ENCODE data around the gene ST8SIA6.
"Not testable (repeated sequence)": the region's sequence is repeated elsewhere in the genome, so short reads cannot be mapped to it uniquely, and the experiment has no call there.

Gene ST8SIA6

DNA sequence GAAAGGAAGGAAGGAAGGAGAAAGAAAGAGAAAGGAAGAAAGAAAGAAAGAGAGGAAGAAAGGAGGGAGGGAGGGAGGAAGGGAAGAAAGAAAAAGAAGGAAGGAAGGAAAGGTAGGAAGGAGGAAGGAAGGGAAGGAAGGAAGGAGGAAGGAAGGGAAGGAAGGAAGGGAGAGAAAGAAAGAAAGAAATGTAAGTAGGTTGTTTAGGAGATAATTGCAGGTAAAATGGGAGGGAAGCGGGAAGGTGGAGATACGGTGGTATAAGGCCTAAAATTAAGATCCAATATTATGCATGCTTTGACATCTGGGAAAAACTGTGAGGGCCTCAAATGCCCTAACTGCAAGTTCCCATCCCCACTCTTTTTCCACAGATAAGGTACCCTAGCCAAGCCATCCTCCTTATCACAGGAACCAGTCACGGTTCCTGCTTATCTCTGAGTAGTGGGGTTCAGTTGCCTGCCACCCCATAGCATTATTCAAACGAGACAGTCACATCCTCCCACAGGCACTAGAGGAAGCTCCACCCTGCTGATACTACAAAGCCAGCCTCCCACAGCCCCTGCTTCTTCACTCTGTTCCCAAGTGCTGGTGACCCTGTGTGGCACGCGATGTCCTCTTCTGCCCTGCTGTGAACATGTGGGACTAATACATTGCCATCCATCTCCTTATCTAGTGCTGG lies 28.7 kb downstream of the ST8SIA6 start:
- DNase-seq, result peak; percentile 58

DNA sequence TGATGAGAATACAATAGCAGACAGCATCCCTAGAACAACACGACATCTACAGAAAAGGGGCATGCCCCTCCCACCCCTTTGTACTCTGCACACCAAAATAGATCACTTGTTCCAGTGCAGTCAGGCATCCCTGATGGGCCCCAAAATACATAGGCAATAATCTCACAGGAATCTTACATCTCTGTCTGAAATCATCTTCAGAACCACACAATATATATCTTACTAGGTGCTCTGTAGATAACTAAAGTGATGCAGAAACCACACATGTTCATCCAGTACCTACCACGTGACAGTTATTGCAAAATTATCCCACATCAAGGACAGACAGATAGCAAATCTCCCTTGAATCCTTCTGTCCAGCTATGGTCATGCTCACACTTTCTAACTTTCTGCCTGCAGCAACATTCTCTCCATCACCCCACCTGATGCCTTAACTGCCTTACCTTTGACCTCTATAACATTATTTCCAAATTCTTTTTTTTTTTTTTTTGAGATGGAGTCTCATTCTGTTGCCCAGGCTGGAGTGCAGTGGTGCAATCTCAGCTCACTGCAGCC lies 30.7 kb downstream of the ST8SIA6 start:
- no peak for DNase-seq

DNA sequence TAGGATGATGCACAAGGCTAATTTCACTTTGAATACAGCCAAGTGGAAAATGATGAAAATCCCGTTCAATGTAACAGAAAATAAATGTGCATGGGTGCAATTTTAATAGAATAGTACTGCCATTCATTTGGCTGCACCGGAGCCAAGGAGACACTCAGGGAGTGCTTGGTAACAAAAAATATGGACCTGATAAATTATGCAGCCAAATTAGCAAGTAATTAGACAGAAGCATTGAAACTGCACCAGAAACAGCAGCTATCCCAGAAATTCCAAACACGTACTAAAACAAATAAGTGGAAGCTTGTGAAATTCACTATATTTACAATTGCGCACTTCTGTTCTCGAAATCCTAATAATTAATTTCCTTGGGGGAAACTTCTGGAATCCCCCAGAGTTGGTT lies 31.5 kb downstream of the ST8SIA6 start:
- no peak for DNase-seq

- DNase-seq, result no peak
Measured at GRCh38 chr10:17418249-17418648, 36.1 kb downstream of the ST8SIA6 start.

DNA sequence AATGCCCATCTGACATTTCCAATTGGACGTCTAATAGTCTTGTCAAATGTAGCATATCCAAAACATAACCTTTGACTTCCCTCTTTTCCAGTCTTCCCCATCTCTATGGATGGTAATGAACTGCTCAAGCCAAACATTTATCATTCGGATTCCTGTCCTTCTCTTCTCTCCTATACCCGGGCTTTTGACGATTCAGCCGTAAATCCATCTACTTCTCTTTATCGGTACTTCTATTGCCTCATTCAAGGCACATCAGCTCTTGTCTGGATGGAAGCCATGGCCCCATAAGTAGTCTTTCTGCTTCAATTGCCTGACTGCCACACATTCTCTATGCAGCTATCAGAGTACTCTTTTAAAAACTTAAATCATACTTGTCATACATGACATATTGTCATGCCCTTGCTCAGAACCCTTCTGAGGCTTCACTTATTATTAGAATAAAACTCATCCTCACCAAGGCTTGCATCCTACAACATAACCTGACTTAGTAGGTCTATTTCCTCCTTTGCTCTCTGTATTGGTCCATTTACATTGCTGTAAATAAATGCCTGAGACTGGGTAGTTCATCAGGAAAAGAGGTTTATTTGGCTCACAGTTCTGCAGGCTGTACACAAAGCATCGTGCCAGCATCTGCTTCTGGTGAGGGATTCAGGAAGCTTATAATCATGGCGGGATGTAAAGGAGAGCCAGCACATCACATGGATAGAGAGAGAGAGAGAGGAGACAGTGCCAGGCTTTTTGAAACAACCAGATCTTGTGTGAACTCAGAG lies 37.8 kb downstream of the ST8SIA6 start:
- no peak for DNase-seq

DNA sequence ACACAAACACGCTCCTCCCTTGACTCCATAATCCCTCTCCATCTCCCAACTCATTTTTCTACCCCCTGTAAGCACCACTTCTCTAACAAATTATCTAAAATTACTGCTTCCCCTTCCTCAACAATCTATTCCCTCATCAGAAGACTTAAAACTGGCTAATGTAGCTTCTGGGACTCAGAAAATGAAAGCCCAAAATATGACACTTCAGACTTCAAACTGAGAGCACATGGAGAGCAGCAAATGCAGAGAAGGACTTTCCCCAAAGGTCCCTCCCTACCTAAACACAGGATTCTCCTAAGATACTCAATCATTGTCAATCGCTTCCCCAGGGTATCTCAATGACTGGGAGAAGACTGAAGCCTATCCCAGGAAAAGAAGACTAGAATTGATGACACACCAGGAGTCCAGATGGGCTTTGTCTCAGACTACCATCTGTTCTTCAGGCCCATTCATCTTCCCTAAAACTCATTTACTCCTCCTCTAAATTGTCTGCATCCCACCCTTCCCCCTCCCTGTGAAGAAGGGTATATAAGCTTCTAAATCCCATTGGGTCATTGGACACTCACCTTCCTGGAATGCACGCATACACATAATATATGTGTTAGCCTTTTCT lies 39.2 kb downstream of the ST8SIA6 start:
- DNase-seq, result no peak

DNA sequence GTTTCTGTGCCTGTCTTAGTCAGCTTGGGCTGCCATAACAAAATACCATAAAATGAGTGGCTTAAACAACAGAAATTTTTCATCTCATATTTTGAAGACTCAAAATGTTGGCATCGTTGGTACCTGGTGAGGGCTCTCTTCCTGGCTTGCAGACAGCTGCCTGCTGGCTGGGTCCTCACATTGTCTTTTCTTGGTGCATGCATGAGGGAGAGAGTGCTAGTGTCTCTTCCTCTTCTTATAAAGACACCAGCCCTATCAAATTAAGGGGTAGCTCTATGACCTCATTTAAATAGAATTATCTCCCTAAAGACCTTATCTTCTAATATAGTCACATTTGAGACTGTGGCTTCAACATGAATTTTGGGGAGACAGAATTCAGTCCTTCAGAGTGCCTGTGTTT lies 39.9 kb downstream of the ST8SIA6 start:
- no peak for DNase-seq

GRCh38 chr10:17413876-17414275 lies 40.5 kb downstream of the ST8SIA6 start:
- no peak for DNase-seq

- DNase-seq, result no peak
Measured at GRCh38 chr10:17412323-17412722, 42.1 kb downstream of the ST8SIA6 start.

DNA sequence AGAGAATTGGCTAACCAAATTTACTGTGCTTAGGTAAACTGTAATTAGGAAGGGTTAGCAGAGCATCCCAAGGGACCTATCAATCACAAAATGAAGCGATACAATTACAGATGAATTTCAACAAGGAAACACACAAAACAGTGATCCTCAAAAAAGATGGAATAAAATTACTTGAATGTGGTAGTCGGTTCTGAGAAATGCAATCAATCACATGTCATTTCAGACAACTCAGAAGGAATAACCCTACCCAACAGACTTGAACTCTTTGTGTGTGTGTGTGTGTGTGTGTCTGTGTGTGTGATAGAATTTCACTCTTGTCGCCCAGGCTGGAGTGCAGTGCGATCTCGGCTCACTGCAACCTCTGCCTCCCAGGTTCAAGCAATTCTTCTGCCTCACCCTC lies 43.5 kb downstream of the ST8SIA6 start:
- DNase-seq, result no peak

- peak; percentile 42 for DNase-seq
Measured at GRCh38 chr10:17409170-17409733, 45.1 kb downstream of the ST8SIA6 start.

DNA sequence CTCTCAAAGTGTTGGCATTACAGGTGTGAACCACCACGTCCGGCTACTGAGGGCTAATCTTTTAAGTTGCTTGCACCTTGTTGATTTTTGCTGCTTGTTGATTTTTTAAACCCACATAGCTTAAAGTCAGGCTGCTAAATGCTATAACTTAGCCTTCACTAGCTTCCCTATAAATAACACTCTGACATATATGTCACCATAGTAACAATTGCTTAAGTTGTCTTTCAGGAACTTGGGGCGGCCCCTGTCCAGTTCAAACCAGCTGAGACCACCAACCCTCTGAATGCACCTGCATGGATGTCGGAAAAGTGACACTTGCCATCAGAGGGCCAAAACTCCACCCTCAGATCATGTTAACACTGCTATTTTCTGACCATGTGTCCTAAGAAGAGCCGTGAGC lies 47.3 kb downstream of the ST8SIA6 start:
- no peak for DNase-seq

GRCh38 chr10:17406036-17406834 lies 48.2 kb downstream of the ST8SIA6 start:
- no peak for DNase-seq

DNA sequence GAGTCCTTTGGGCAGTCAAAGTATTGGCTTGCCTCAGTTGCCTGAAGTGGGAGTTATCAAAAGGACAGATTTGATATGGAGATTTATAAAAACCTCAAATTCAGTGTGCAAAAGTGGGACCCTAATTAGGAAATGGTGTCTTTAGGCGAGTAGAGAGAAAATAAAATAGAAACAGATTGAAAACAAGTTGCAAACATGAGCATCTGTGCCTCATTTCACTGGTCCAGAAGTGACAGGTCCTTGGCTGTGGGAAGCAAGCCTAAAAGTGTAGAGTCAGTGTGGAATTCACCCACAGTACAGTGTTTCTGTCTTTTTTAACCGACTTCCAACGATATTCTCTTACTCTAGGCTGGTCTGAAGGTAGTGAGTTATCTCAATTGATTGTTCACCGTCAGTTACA lies 51.2 kb downstream of the ST8SIA6 start:
- no peak for DNase-seq

DNA sequence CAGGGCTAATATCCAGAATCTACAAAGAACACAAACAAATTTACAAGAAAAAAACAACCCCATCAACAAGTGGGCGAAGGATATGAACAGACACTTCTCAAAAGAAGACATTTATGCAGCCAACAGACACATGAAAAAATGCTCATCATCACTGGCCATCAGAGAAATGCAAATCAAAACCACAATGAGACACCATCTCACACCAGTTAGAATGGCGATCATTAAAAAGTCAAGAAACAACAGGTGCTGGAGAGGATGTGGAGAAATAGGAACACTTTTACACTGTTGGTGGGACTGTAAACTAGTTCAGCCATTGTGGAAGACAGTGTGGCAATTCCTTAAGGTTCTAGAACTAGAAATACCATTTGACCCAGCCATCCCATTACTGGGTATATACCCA lies 52.4 kb downstream of the ST8SIA6 start:
- not testable (repeated sequence) for DNase-seq

GRCh38 chr10:17396004-17396403 lies 58.4 kb downstream of the ST8SIA6 start:
- DNase-seq, result no peak

DNA sequence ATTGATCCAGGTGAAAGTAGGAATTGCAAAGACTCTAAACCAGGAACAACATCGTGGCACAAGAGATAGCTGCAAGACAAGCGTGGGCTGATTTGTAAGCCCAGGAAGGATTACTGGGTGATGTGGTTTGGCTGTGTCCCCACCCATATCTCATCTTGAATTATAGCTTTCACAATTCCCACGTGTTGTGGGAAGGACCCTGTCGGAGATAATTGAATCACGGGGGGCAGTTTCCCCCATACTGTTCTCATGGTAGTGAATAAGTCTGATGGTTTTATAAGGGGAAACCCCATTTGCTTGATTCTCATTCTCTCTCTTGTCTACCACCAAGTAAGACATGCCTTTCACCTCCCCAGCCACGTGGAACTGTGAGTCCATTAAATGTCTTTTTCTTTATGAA lies 59.5 kb downstream of the ST8SIA6 start:
- DNase-seq, result no peak

DNA sequence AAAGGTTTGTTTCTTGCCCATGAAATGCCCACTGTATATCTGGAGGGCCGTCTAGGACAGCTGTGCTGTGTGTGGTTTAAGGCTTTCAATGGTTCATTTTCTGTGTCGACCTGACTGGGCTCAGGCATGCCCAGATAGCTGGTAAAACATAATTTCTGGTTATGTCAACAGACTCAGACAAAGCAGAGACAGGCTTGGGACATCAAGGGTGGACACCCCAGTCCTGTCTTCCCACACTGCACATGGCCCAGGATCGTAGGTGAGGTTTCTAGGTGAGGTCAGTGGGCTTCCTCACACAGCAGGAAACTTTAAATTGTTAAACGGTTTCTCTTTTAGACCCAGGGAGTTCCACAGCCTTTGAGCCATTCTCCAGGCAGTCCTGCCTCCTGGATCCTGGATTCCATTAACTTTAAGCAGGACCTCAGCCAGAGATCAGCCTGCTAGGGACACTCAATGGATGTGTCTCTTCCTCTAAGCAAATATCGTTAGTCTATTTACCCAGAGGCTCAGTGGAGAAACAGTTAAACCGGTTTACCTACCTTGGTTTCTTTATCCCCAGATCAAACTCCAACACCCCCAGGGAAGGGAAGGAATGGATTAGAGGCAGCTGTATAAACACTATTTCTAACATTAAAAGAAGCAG lies 66.4 kb downstream of the ST8SIA6 start:
- no peak for DNase-seq

DNA sequence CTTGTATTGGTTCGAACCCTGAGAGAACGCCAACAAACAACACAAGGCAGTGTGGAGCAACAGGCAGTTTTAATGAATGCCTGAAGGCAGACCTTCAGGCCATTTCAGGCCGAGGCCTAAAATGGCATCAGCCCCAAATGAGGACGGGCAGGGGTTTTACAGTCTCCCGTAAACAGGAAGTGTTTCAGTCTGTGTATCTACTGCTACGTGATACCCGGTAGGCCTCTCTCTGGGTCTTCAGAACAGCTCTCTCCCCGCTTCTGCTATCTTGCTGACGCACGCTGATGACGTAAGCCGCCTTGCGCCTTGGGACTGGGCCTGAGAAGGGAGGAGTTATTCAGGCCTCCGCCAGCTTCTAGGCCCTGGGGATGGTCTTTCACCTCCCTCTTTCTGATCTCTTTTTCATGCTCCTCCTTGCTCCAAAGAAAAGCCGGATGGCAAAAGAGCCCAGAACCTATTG lies 67.7 kb downstream of the ST8SIA6 start:
- DNase-seq, result no peak

GRCh38 chr10:17386021-17386420 lies 68.4 kb downstream of the ST8SIA6 start:
- DNase-seq, result no peak

- DNase-seq, result no peak
Measured at GRCh38 chr10:17385066-17385465, 69.3 kb downstream of the ST8SIA6 start.

Data from central memory CD4-positive, alpha-beta T cell (primary cell).